Activated naive CD4-positive, alpha-beta T cell treated with anti-CD3 and anti-CD28 coated beads, Interleukin-2, amount 50 U/mL, for 16 hours (primary cell): ENCODE data around the gene PITPNC1.
A peak's percentile ranks its signal among the peaks of the same experiment; 100 is the strongest.
"Not testable (repeated sequence)": the region's sequence is repeated elsewhere in the genome, so short reads cannot be mapped to it uniquely, and the experiment has no call there.

ENCODE experiments used
- DNase-seq: peaks from one replicate; pipeline ENCODE4 v3.0.0-alpha.2; 2020

The PITPNC1 gene

DNA sequence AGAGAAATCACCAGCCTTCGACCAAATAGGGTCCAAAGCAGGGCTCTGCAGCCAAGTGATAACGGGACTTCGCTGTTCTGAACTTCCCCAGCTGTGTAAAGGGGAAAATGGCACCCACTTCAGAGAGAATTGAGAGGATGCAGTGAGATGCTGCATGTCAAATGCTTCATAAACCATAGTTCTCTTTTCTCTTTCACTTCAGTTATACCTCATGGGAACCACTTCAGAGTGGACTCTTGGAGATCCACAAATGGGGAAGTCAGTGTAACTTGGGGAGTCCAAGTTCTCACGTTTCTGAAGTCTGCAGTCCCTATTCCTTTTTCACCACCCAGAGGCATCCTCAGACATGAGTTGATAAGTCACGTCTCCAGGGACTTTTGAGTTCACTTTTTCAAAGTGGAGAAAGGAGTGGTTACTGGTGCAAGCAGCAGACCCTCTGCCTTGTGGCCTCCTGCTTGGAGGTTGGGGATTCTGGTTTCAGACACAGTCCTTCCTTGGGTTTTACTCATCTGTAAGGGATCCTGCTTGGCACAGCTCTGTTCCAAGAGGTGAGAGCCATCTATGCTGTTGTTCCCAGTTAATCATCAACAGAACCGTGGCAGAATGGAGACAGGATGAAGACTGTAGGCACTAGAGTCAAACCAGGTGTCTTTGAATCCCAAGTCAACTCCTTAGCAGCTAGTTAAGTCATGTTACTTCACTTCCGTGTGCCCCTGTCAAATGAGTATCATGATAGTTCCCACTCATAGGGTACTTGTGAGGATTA lies 217.2 kb downstream of the PITPNC1 start:
- no peak for DNase-seq

DNA sequence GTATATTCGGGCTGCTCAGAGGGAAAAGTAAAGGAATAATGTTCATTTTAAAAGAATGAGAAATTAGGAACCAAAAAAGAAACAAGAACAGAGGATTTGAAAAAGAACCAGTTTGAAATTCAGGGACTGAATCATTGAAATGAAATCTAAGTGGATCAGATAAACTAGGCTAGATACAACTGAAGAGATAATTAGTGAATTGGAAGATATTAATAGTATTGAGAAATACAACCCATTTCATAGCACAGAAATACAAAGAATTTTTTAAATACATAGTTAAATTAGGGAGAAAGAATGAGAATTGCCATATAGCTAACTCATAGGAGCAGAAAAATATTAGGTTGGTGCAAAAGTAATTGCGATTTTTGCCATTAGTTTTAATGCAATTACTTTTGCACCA lies 223.3 kb downstream of the PITPNC1 start:
- no peak for DNase-seq

DNA sequence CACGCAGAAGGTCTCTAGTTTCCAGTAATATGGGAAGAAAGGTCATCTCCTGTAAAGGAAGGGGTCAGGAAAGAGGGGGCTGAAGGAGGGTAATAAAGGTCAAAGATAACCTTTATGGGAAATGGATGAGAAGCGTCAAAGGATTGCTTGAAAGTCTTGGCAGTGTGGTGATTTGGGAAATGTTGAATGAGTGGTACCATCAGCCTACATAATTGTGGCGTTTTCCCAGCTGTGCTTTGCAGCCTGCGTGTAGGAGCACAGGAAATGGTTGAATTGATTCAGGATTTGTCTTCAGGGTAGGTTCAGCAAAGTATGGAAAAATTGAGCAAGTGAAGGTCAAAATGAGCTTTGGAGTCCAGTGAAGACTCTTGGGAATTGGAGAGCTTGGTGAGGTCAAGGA lies 224.8 kb downstream of the PITPNC1 start:
- DNase-seq: no peak

DNA sequence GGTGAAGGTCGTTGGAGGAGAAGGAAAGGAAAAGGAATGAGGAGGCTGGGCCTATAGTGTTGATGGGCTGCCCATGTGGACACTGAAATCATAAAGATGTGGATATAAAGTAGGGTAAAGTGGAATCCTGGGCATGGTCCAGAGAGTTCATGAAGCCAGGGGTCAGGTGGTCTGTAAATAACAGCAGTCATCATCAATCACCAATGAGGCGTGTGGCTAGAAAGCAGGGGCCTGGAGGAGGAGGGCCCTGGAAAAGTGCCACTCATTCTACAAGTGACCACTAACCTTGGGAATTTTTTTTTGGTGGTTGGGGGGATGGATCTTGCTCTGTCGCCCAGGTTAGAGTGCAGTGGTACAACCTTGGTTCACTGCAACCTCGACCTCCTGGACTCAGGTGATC lies 225.4 kb downstream of the PITPNC1 start:
- DNase-seq: no peak

DNA sequence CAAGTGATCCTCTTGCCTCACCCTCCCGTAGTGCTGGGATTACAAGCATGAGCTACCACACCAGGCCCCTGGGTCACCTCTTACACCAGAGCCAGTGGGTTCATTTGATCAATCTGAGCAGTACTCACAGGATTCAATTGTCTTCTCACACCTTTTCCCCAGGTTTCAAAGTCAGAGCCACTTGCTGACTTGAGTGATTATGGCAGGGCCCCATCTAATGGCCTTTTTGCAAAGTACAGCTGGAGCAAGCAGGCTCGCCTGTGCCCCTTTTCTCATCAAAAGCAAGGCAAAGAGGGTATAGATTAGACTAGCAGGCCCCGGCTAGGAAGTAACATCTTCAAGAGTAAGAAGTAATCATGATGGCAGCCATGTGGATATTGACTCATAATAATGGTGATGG lies 225.9 kb downstream of the PITPNC1 start:
- peak; percentile 53 for DNase-seq

DNA sequence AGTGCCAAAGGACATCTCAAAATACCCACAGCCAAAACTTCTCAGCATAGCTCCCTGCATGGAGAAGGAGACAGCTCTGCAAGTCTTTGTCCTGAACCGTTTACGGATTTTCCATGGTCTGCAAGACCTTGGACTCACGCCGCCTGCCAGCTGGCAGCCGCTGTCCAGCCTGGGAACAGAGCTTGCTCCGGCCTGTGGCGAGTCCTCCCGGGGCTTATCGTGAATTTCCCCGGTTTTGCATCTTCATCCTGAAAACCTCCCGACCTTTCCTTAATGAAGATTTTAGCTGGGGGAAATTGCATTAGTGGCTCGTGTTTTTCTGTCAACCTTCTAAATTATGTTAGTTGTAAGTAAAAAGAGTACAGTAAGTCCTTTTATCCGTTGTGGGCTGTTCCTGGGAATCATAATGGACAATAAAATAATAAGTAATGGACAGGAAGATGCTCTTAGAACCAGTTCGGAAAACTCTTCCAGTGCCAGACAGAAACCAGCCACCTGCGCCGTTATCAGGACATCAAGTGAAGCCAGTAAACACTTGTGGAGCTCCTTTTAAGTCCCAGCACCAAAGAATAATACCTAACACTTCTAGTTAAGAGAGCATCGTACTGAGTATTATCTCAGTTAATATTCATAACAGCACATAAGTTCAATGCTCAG lies 228.3 kb downstream of the PITPNC1 start:
- no peak for DNase-seq

DNA sequence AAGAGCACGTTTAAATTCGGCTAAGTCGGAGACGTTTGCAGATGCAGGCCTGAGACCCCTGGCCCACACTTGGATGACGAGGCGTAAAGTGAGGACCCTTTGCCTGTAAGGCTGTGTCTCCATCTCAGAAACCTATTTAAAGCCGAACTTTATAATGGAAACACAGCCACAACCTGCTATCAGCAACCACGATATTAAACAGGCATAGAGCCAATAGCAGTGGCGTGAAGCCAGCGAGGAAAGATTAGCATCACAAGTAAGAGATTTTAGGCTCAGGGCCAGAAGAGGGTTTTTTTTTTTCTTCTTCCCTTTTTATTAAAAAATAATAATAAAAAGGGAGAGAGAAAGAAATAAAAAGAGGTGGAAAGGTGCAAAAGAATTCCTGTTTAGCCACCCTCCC lies 229.4 kb downstream of the PITPNC1 start:
- no peak for DNase-seq

DNA sequence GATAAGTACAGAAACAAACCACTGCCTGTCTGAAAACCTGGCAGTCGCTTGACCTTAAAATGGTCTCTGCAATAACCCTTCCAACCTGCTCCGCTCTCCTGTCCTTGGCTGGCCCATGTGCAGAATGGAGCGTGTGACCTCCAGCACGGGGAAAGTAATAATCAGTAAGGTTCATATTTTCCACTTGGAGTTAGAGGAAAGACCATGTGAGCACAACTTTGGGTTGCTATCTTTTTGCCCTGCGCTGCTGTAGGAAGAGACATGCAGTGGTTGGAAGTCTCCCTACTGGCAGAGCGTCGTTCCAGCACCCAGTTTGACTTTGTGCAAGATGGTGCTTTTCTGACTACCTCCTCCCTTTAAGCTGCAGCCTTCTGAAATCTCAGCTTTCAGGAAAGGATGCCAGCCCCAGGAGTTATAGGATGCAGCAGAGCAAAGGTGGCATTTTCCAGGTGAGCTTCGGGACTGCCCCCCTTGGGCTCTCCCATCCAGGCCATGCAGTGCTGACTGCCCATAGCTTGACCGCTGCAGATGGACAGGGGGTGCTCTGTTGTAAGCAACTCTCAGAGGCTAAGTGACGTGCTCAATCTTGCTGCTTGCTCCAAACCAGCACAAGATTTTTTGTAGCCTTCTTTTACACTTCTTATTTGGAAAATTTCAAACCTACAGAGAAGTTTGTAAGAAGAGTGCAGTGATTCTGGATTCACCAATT lies 230.0 kb downstream of the PITPNC1 start:
- no peak for DNase-seq

DNA sequence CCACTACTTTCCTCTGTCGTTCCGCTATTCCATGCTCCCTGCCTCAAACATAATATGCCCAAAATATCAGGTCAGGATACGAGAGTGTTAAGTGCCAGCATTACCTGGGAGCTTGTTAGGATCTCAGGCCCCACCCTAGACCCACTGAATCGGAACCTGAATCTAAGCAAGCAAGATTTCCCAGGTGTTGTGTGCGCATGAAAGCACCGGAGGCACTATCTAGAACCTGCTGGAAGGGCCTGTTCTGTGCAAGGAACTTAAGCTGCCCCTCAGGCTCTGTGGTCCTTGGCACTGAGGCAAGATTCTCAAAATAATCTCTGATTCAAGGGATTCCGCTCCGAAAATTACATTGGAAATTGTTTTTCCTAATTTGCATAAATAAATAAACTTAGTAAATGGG lies 233.0 kb downstream of the PITPNC1 start:
- DNase-seq: no peak

DNA sequence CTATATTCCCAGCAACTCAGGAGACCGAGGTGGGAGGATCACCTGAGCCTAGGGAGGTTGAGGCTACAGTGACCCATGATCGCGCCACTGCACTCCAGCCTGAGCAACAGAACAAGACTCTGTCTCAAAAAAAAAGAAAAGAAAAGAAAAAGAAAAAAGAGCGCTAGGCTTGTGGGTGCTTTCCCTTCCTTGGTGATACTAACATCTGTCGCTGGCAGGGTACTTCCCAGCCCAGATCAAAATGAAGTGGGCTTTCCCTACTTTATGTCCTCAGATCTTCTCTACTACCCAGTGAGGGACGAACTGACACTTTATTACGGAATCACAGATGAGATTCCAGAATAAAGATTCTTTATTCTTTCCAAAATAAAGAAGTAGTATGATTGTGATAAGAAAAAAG lies 236.9 kb downstream of the PITPNC1 start:
- no peak for DNase-seq

DNA sequence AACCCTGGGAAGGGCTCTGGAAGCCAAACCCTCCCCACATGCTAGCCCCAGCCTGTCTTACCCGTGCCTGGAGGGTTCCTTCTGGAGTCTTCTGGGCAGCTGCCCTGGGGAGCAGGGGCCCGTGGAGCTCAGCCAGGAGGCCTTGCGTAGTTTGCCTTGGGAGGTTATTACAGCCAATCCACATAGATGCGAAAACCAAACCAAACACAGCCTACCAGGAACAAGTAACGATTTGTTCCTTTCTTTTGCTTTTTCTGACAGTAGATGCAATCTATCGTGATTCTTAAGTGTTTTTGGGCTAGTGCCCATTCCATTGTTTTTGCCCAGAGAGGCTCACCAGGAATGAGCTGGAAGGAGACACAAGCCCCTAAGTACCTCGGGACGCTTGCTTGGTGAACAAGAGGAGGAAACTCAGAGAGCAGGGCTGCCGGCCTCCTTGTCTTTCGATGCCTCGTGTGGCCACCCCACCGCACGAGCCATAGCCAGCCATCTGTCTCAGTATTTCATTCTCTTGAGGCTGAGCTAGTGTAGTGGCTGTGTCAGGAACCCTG lies 238.0 kb downstream of the PITPNC1 start:
- no peak for DNase-seq

DNA sequence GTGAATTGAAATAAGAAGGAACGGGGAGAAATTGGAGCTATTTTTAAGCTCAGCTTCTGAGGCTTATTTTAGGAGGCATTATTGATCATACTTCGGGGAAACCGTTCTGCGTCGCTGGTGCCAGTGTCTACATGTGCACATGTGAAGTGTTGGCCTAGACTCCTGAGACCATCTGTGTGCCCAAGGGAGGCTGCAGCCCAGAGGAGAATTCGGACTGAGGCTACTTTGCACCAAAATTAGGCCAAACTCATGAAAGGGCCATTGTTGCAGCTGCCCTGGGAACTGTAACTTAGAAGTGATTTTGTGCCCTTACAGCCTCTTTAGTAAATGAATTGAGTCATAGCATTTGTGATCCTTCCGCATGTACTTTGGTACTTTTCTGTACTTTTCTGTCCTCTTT lies 238.7 kb downstream of the PITPNC1 start:
- DNase-seq: no peak

DNA sequence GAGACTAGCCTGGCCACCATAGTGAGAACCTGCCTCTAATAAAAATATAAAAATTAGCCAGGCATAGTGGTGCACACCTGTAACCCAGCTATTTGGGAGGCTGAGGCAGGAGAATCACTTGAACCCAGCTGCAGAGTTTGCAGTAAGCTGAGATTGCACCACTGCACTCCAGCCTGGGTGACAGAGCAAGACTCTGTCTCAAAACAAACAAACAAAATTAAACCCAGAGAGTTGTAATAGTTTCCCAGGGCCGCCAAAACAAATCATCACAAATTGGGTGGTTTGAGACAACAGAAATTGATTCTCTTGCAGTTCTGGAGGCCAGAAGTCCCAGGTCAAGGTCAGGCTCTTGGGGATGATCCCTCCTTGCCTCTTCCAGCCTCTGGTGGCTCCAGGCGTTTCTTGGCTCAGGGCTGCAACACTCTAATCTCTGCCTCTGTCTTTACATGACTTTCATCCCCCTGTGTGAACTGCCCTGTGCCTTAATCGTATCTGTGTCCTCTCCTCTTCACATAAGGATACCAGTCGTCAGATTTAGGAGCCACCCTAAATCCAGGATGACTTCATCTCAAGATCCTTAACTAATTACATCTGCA lies 240.3 kb downstream of the PITPNC1 start:
- DNase-seq: no peak

DNA sequence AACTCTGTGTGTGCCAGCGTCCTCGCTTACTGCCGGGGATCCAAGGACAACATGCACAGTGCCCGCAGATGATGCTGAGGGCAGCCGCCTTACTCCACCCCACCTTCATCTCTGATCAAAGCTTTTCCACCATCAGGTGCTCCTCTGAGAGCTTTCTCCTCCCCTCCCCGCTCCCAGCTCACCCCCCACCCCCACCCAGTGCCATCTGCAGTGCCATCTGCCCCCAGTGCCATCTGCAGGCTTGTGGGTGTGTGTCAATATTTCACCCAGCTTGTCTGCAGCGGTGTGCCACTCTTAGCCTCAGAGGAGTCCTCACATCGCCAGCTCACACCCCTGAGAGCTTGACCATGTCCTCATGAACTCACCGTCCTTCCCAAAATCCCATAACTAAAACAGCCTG lies 242.5 kb downstream of the PITPNC1 start:
- DNase-seq: no peak

DNA sequence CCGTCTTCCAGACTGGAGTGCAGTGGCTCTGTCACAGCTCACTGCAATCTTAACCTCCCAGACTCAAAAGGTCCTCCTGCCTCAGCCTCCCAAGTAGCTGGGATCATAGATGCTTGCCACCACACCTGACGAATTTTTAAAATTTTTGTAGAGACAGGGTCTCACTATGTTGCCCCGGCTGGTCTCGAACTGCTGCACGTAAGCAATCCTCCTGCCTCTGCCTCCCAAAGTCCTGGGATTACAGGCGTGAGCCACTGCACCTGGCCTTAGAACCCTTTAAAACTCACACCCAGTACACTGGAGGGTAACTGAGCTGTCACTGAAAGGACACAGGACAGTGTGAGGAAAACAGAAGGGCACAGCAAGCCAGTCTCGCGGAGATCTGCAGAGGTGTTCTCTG lies 243.0 kb downstream of the PITPNC1 start:
- DNase-seq: no peak

DNA sequence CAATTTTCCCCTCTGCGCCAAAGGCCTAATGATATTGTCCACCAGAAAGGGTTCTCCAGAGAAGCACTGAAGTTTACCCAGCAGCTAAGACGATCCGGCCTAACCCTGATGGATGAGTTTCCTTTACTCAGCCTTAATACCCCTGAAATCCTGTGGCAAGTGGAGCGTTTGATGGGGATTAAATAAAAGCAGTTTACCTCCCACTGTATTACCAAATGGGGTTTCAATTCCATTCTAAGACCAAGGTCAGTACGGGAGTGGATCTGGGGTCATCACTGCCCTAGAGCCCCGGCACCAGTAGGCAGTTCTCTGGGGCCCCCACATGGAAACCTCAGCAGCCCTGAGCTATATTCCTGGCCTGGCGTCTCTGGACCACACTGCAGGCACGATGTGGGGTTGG lies 243.6 kb downstream of the PITPNC1 start:
- DNase-seq: no peak

DNA sequence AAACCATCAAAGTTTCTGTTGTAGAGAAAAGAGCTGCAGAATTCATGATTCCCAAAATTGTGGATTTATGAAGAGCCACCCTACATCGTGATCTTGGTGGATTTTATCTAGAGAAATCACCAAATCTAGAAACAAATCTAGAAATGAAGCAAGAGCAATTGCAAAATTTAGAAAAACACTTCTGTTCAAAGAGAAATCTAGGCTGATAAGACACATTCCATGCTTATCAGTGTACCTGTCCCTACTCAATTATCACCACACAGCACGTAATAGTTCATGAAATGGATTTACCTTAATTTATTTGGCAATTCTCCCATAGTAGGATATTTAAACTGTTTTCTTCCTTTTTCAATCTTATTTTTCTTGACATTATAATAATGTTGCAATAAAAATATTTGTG lies 246.7 kb downstream of the PITPNC1 start:
- no peak for DNase-seq

DNA sequence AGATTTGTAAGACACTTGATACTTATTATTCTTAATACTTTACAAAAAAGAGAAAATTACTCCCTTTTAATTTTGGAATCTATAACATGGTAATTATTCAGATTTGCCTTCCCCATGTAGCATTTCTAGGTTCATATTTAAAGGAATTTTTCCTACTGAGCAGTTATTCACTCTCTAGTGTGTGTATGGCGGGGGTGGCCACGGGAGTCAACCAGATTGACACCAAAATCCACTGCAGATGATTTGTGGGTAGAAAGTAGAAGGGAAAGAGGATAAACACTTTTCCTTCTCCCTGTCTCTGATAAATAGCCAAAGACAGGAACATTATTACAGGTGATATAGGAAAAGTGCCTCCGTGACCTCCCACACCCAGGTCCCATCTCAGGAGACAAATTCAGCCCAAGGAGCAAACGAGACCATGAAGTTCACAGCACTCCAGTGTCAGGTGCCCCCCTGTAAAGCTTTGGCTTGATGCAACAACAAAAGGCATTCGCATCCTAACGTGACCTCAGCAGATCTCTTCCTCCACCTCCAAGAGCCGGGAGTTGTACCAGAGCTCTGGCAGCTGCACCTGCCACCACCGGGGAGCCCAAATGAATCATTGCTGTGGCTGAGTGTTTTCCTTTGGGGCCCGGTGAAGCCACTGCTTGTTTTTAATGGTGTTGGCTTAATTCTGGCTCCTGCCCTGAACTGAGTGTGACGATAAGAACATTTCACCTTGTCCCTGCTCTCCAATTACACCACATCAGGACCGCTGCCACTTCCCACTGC lies 248.0 kb downstream of the PITPNC1 start:
- DNase-seq: no peak

DNA sequence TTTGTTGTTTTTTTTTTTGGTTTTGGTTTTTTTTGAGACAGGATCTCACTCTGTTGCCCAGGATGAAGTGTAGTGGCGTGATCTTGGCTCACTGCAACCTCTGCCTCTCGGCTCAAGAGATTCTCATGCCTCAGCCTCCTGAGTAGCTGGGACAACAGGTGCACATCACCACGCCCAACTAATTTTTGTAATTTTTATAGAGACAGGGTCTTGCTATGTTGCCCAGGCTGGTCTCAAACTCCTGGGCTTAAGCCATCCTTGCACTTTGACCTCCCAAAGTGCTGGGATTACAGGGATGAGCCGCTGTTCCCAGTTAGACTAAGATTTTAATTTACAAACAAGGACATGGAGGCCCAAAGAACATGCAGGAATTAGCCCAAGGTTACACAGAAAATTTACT lies 248.9 kb downstream of the PITPNC1 start:
- no peak for DNase-seq

DNA sequence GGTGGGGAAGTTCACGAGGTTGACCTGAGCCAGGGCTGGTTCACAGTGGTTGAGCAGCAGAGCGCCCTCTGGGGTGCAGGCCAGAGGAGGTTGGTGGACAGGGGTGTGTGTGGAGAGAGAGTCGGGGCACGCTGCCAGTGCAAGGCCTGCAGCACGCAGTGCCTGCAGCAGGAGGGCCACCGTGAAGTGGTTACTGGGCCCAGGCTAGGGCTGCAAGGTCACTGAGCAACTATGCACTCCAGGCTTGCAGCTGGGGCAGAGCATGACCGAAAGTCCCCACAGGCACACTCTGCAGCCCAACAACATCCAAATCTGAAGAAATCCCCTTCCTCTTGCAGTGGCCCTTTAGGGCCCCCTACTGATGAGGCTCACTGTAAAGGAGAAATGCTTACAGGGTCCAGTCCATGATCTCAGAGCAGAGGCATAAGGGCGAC lies 251.5 kb downstream of the PITPNC1 start:
- DNase-seq: no peak

DNA sequence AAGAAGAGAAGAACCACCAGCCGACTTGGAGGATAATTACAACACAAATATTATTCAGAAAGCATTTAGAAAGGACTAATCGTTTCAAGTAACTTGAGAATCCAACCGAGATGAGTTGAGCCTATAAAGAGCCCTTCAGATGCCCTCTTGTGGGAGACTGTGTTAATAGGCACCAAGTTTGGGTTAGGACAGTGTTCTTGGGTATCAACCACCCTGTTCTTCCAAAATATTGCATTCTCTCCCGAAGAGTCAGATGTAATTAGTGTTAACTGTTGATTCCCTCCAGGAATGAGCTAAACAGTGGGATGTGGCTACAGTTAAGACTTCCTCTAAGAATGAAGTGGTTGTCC lies 252.9 kb downstream of the PITPNC1 start:
- DNase-seq: no peak

DNA sequence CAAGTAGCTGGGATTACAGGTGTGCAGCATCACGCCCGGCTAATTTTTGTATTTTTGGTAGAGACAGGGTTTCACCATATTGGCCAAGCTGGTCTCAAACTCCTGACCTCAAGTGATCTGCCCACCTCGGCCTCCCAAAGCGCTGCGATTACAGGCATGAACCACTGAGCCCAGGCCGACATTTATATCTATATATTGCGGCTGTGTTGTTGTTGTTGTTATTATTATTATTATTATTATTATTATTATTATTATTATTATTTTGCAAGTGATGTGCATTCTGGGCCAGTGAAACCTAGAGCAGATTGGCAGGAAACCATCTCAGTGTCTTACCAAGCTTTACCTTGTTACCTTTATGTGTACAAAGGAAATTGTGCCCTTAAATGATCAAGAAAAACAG lies 253.8 kb downstream of the PITPNC1 start:
- not testable (repeated sequence) for DNase-seq

DNA sequence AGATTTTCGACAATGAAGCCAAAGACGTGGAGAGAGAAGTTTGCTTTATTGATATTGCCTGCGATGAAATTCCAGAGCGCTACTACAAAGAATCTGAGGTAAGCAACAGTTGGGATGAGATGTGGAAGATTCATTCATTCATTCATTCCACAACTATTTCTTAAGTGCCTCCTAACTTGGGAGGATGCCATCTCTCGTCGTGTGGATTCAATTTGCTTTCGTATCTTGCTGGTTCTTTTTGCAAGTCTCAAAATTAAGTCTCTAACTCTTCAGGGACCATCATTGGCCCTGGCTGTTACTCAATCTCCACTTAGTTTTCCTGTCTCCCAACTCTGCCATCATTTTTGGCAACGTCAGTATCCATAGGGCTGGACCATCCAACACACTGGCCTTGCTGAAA lies 255.1 kb downstream of the PITPNC1 start:
- DNase-seq: no peak
